K562 treated with DMSO at 1 percent for 12 hours (cell line): ENCODE measurements around the gene SPANXN4. TPM values are rescaled to one million over a fixed set of nuclear protein-coding genes. Genes with fewer than 3 reads are reported as not detected.

Source experiments
- total RNA-seq: library from RNA; unstranded; fragments of 300-600 nt; gene quantifications from 2 replicates; pipeline ENCODE4 v1.2.3, GENCODE V29; 2022; ENCODE audit not compliant: insufficient read depth

The SPANXN4 gene, protein sequence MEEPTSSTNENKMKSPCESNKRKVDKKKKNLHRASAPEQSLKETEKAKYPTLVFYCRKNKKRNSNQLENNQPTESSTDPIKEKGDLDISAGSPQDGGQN
- total RNA-seq, result not detected in 2 replicates

DNA sequence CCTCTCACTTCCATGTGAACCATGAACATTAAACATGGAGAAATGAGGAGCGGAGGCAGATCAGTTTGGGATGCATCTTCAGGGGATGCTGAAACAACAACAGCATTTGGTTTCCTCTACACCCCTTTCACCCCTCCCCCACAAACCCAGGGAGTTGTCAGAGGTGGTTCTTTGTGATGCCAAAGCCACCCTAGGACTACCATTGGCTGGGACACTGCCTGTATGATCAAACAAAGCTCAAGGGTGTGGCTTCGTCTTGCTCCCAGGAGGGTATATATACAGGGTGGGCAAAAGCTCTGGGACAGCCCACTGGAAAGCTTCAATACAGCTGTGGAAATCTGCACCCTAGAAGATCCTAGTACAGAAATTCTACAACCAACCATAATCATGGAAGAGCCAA lies at the start of gene SPANXN4:
Gene SPANXN4, plus strand, starts transcription at position 301 of the 400 bp plus-strand sequence. Its CDS starts 87 bp downstream, at position 388.

